Measurements from ENCODE around the gene ARHGAP40.
A peak's percentile ranks its signal among the peaks of the same experiment; 100 is the strongest.

The ARHGAP40 gene

DNA sequence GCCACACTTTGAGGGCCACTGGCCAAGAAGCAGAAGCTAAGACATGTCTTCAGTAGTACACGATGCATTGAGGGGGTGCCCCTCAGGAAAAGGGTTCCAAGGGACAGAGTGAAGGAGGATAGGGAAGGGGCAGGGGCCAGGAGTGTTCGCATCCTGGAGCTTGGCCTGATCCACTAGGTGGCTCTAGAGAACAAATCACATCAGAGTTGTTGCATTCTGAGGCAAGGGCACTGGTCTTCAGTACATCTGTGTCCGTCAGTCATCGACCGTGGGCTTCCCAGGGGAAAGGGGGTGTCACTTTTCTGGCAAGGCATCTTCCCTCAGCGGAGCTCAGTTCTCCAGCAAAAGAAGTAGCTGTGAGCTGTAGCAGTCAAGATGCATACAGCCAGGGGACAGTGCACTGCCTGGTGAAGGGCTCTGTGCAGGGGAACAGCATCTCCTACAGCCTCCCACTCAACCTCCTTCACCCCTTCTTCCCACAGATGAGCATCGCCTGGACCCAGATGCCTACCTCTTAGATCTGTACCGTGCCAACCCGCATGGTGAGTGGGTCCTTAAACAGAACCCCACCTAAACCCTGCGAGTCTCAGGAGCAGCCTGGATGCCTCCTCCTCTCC is 47.8 kb downstream of the ARHGAP40 start:
- DNase-seq (ENCODE audit: low read depth in 3 of 3): no peak

DNA sequence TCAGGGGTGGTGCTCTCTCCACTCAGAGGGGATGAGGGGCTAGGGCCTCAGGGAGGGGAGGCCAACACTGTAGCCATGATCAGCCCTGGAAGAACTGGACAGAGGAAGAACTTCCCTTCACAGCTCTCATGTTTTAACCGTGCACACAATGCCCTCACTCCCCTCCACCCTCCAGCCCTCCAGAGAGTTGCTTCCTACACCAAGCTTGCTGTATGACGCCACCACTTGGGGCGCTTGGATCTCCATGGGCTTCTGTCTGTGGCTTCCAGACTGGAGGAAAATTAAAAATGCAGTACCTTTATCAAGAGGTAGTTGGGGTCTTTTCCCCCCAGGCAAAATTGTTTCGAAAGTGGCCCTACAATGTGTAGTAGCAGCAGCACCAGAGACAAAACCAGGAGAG is 48.4 kb downstream of the ARHGAP40 start:
- no peak for DNase-seq (ENCODE audit: low read depth in 3 of 3)

DNA sequence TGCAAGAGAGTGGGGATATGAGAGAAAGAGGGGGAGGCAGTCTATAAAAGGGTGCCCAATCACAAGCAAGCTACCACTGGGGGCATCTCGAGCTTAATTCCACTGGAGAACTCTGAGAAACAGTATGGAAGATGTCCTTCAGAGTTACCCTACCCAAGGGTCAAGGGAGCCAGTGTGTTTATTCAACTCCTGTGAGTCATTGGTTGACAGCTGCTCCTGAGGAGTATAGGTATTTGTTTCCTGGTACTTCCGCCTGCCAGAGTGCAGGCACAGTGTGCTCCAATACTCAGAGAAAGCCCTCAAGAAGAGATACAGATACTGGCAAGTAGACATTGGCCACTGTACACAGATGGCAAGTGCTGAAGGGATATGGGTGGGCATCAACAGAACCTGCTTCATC is 49.5 kb downstream of the ARHGAP40 start:
- DNase-seq (ENCODE audit: low read depth in 3 of 3): no peak

DNA sequence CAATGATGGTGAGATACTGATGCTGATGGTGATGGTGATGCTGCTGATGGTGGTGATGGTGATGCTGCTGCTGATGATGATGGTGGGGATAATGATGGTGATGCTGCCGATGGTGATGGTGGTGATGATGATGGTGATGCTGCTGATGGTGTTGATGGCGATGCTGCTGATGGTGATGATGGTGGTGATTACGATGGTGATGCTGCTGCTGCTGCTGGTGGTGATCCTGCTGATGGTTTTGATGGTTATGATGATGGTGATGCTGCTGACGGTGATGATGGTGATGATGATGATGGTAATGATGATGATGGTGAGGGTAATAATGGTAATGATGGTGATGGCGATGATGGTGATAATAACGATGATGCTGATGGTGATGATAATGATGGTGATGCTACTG is 50.0 kb downstream of the ARHGAP40 start:
- no peak for DNase-seq (ENCODE audit: low read depth in 3 of 3)

DNA sequence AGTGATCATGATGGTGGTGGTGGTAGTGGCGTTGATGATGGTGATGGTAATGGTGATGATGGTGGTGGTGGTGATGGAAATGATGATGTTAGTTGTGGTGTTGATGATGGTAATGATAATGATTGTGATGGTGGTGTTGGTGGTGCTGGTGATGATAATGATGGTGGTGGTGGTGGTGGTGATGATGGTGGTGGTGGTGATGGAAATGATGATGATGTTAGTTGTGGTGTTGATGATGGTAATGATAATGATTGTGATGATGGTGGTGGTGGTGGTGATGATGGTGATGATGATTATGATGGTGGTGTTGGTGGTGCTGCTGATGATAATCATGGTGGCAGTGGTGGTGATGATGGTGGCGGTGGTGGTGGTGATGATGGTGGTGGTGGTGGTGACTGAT is 51.4 kb downstream of the ARHGAP40 start:
- DNase-seq (ENCODE audit: low read depth in 3 of 3): no peak

DNA sequence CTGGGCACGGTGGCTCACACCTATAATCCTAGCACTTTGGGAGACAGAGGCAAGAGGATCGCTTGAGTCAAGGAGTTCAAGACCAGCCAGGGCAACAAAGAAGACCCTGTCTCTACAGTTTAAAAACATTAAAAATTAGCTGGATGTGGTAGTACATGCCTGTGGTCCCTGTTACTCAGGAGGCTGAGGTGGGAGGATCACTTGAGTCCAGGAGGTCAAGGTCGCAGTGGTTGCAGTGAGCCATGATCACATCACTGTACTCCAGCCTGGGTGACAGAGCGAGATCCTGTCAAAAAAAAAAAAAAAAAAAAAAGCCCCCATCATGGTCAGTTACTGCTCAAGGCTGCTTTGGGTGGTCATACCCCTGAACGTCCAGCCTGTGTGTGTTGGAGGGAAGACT is 55.8 kb downstream of the ARHGAP40 start:
- DNase-seq (ENCODE audit: low read depth in 3 of 3): no peak

DNA sequence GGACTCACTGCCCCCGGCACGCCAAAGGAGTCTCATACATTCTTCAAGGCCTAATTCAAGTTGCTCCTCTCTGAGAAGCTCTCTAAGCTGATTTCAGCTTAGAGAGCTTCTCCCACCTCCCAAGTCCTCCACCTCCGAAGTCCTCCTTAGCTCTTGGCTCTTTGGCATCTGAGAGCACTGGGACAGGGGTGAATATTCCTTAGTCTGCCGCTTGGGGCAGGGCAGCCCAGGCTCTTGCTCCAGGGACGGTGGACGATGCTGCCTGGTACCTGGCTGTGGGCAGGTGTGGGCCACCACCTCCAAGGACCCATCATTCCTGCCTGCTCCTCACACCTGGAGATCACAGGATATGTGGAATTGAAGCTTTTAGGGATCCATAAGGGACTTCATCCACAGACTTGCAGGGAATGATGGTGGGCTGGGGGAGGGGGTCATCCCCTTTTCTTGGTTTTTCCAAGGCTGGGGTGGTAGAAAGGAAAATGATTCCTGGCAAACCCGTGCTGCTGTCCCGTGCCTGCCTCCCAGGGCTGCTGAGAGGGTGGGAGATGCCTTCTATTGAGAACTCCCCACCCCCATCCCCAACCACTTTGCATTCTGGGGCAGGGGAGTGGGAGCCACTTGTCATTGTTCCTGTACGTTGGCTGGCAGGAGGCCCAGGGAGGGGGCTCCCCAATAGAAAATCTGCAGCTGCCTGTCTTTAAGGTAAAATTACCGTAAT is 57.4 kb downstream of the ARHGAP40 start:
- peak in 1 of 3 experiments; percentile 27 for DNase-seq (ENCODE audit: low read depth in 3 of 3)

DNA sequence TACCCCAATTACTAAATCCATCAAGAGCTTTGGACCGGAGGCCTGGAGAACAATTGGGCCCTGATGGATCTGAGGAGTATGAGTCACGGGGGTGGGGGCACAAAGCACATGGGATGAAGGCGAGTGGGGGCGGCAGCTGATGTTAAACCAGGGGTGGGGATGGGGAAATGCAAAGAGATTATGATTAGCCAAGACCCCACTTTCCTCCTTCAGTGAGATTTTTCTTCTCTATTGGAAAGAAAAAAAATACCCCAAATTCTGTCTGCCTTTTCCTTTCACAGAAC is 57.9 kb downstream of the ARHGAP40 start:
- DNase-seq (ENCODE audit: low read depth in 3 of 3): no peak

DNA sequence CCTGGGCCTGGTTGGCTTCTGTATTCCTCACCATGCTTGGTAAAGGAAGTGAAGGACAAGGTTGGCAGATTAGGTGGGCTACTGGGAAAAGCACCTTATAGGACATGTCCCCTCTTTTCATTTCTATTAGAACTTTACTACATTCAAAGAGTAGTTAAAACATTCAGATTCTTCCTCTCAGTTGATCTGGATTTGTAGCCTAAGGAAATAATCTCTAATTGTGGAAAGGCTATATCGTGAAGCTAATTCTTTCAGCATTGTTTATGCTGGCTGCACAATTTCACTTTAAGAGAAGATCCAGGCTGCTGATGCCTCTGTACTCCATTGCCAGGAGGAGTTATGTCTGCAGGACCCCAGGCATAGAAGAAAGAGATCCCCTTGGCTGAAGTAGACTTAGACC is 58.8 kb downstream of the ARHGAP40 start:
- DNase-seq (ENCODE audit: low read depth in 3 of 3): no peak

DNA sequence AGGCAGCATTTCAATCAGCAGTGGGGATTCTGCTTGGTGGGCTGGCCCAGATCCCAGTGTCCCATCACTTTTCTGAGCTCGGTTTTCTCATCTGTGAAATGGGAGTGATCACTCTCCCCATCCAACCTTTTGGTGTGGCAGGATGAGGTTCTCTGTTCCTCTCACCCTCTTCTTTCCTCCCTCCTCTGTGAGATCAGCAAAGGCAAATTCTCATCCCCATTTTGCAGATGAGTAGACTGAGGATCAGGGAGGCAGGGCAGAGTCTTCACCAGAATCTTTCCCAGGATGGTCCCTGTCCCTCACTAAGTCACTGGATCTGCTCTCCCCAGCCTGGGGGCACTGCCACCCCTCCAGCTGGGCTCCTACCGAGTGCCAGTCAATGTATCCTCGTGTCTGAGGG is 62.1 kb downstream of the ARHGAP40 start:
- DNase-seq (ENCODE audit: low read depth in 3 of 3): no peak

DNA sequence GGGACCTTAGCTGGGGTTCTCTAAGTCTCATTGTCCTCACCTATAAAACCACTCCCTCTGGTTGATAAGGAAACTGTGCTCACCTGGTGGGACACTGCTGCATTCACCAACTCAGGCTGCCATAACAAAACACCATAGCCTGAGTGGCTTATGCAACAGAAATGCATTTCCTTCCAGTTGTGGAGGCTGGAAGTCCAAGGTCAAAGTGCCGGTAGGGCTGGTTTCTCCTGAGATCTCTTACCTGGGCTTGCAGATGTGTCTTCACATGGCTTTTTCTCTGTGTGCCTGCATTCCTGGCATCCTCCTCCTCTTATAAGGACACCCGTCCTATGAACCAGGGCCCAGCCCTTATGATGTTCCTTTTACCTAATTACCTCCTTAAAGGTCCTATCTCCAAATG is 62.7 kb downstream of the ARHGAP40 start:
- no peak for DNase-seq (ENCODE audit: low read depth in 3 of 3)

DNA sequence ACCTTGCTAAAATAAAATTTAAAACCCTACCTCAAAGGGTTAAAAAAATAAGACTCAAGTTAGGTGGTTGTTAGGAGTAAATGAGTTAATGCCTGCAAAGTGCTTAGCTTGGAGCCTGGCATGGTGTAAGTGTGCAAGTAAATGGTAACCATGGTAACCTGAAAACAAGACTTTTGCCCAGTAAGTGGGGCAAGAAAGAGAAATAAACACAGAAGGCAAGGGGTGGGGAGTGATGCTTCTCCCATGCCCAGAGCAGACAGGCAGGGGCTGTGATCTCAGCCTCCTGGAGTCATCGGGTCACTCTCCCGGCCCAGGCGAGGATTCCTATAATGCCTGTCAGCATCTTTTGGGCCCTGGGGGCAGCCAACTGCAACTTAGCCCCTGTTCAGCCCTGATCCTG is 63.5 kb downstream of the ARHGAP40 start:
- DNase-seq (ENCODE audit: low read depth in 3 of 3): no peak

DNA sequence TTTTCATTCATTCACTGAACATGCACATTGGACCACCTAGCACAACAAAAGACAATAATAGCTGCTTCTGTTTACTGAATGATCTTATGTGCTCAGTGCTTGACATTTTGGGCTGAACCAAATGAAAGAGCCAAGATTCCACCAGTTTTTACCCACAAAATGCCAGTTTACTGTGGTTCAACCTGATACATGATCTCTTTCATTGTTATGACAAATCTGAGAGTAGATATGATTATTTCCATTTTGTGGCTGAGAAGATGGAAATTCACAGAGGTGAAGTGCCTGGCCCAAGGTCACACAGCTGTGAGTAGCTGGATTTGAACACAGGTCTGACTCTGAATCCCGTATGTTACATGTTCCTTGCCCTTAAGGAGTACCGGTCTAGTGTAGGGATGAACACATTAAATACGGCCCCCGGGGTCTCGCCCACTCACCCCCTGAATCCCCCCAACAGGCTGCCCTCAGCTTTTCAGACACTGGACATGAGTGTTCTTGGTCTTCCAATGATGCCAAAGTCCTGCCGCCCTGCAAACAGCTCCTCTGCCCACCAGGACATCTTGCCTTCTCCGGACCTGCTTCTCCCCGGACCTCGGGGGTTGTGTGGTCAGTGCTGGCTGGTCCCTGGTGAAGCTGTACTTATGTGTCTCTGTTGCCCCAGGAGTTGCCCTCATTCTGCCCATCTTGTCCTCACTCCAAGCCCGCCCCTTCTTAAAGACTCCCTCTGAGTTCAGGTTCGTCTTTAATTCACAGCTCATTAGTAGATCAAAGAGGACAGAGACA is 64.1 kb downstream of the ARHGAP40 start:
- DNase-seq (ENCODE audit: low read depth in 3 of 3): no peak

DNA sequence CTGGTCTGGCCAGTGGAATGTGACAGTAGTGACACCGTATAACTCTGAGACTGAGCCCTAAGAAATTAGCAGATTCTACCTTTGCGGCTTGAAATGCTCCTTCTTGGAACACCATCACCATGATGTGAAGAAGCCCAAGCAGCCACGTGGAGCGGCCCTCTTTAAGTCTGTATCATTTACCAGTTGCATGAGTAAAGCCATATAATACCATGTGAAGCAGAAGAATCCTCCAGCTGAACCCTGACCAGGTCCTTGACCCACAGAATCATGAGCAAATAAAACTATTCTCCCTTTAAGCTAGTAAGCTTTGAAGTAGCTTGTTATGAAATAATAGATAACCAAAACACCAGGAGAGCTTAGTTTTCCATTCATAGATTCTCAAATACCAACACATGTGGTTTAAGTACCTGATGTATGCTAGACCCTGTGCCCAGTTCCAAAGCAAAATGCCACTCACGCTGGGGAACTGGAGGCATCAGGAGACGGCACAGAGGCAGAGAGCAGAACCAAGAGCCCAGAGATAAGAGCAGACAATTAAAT is 65.9 kb downstream of the ARHGAP40 start:
- no peak for DNase-seq (ENCODE audit: low read depth in 3 of 3)

DNA sequence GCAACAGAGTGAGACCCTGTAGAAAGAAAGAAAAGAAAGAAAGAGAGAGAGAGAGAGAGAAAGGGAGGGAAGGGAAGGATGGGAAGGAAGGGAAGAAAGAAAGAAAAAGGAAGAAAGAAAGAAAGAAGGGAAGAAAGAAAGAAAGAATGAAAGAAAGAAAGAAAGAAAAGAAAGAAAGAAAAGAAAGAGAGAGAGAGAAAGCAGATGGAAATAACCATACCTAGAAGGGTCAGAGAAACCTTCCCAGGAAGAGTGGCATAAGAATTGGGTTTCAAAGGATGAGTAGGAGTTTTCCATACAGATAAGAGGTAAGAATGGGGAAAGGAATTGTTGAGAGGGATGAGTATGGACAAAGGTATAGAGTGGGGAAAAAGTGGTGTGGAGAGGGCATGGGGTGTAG is 68.1 kb downstream of the ARHGAP40 start:
- DNase-seq (ENCODE audit: low read depth in 3 of 3): no peak

DNA sequence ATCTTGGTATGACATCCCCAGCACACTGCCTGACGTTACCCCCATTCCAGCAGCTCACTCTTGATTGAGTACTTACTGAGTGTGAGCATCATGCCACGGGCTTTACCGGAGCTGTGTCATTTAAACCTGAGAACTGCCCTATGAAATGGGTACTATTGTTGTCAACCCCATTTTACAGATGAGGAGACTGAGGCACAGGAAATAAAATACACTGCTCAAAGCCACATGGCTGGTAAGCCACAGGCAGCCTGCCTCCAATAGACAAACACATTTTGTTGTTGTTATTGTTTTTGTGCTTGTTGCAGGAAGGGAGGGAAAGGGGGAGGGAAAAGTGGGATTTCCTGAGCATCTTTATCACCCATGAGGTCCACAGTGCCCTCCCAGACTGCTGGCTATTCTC is 69.2 kb downstream of the ARHGAP40 start:
- no peak for DNase-seq (ENCODE audit: low read depth in 3 of 3)

DNA sequence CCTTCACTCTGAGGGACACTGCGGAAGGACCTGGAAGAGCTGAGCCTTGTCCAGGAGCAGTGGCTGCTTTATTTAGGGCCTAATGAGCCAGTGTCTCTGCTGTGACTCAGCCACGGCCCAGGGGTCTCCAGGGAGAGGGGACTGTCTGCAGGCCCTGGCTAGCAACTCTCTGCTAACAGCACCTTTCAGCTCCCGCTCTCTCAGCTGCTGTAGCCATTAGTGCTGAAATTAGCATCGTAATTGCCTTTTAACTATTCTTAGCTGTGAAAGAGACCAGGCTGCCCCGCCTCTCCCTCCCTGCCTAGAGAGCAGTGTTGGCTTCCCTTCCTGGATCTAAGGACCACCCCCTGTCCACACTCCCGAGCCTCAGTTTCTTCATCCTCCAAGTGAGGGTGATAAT is 69.6 kb downstream of the ARHGAP40 start:
- DNase-seq (ENCODE audit: low read depth in 3 of 3): no peak

DNA sequence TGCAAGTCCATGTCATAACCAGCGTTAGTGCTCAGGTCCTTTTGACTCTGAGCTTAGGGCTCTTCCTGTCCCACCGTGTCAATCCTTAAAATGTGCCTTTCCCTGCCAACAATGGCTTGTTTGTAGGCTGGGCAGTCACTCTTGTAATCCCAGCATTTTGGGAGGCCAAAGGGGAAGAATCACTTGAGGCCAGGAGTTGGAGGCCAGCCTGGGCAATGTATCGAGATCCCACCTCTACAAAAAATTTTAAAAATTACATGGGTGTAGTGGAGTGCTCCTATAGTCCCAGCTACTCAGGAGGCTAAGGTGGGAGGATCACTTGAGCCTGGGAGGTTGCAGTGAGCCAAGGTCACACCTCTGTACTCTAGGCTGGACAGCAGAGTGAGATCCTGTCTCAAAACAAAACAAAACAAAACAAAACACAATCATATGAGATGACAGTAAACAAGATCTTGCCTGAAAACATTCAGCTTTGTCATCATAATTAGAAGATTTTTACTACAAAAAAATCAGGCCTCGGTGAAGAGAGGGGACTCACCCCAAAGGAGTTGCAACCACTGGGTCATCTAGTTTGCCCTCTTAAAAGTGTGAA is 70.2 kb downstream of the ARHGAP40 start:
- no peak for DNase-seq (ENCODE audit: low read depth in 3 of 3)

DNA sequence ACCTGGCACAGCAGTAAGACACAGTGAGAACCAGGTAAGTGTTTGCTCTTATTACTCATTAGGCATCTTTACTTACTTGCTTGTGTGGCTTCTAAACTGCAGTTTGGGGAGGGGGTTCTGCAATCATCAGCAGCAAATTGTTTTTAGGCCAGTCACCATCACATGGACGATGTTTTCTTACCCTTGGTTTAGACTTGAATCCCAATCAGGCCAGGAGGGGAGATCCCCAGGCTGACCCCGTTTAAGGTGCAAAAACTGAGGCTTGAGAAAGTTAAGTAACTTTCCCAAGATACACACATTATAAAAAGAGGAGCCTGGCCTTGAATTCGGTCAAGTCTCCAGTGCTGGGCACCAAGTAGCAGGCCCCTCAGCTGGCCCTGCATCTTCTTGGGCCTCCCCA is 70.9 kb downstream of the ARHGAP40 start:
- DNase-seq (ENCODE audit: low read depth in 3 of 3): no peak

DNA sequence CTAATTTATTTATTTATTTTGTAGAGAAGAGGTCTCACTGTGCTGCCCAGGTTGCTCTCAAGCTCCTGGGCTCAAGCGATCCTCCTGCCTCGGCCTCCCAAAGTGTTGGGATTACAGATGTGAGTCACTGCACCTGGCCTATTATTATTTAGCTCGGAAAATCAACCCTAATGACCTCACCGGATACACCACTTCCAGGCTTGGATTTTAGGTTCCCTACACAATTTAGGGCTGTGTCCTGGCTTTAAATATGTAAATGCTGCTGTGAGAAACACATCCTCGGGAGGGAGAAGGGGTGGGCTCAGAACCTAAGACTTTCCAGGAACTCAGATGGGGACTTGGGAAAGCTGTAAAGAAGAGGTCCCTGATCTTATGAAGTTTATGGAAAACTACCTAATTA is 71.7 kb downstream of the ARHGAP40 start:
- no peak for DNase-seq (ENCODE audit: low read depth in 3 of 3)

DNA sequence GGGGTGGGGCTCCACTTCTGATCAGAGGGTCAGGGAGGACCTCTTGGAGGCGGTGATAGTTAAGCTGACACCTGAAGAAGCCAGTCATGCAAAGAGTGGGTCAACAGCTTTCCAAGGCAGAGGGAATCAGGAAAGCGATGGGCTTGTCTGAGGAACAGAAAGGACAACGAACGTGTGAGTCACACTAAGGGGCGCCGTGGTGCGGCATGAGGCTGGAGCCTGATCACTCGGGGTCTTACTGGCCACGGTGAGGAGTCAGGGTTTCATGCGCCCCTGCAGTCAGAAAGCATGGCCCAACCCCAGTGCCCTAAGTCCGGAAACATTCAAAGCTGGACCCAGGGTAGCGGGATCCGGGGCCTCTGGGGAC is 72.1 kb downstream of the ARHGAP40 start:
- peak in 1 of 3 experiments; percentile 6 for DNase-seq (ENCODE audit: low read depth in 3 of 3)

DNA sequence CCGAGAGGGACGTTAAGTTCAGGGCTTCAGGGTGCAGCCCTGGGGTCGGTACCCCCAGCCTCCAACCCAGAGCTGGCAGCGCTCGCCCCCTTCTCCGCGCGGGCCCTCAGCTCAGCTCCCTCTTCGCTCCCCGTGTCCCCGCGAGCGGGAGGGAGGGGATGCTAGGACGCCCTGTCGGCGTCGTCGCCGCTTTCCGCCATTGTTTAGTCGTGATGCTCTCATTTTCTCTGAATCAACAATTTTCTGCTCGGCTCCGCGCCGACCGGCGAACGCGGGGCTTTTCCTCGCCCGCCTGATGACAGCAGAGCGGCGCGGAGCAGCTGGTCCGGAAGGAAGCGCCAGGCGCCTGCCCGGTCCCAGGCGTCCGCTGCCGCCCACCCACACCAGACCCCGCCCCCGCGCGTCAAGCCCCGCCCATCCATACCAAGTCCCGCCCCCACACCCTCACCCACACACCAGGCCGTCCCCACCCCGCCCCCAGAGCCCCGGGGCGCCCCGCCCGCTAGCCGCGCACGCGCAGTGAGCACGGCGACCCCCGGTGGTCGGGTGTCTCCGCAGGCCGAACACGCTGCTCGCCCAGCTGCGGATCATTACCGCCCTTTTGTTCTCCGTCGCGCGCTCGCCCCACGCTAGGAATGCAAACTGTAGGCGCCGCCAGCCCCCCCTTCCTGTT is 72.6 kb downstream of the ARHGAP40 start:
- DNase-seq (ENCODE audit: low read depth in 3 of 3): peak; percentile 19 to 70 (median 33)
